Tibial artery (tissue), 4 donors: Measurements from ENCODE around the gene BMPR1B.

ENCODE experiments used
- DNase-seq, 2 donors: peaks; one replicate each; pipeline ENCODE4 v3.0.0-alpha.2; 2019
- H3K27ac ChIP-seq, 2 donors: fragments of 200-600 bp; sonication (generic) in 1 of 2; 1 replicate in 1 of 2; 2 replicates in 1 of 2; pipeline ENCODE4 v1.5.1; 2018 to 2019; ENCODE audit warnings: mild to moderate bottlenecking in 1 of 2
- H3K27me3 ChIP-seq, 2 donors: fragments of 200-600 bp; sonication (generic) in 1 of 2; one replicate each; pipeline versions ENCODE4 v1.5.1 to v1.6.0; 2016 to 2019
- H3K36me3 ChIP-seq, 3 donors: fragments of 200-600 bp; sonication (generic) in 2 of 3; one replicate each; pipeline ENCODE4 v1.5.1; 2016 to 2019; ENCODE audit warnings: mild to moderate bottlenecking in 2 of 3
- H3K4me1 ChIP-seq, 4 donors: fragments of 200-600 bp; sonication (generic) in 2 of 4; 1 replicate in 3 of 4; 2 replicates in 1 of 4; pipeline ENCODE4 v1.5.1; 2016 to 2019
- H3K4me3 ChIP-seq, 2 donors: fragments of 200-600 bp; sonication (generic) in 1 of 2; 1 replicate in 1 of 2; 2 replicates in 1 of 2; pipeline ENCODE4 v1.5.1; 2018 to 2019; ENCODE audit warnings: mild to moderate bottlenecking in 2 of 2
- H3K9me3 ChIP-seq, 3 donors: fragments of 200-600 bp; sonication (generic) in 1 of 3; one replicate each; pipeline ENCODE4 v1.5.1; 2016 to 2019
- CTCF ChIP-seq, 2 experiments: fragments of 200-600 bp in 1 of 2; fragments of 450-650 bp in 1 of 2; IDR thresholded peaks; one replicate each; pipeline ENCODE4 v1.5.1; 2017 to 2019; ENCODE audit warnings: antibody characterized with exemption in 2 of 2, mild to moderate bottlenecking in 1 of 2, moderate library complexity in 1 of 2
- intact Hi-C: fragments of 100-400 bp; cut with DNase I; formaldehyde crosslinking; loops from one replicate; pipeline ENCODE4 v1.15.0; 2023; ENCODE audit warnings: low total_unique reads

The BMPR1B gene

DNA sequence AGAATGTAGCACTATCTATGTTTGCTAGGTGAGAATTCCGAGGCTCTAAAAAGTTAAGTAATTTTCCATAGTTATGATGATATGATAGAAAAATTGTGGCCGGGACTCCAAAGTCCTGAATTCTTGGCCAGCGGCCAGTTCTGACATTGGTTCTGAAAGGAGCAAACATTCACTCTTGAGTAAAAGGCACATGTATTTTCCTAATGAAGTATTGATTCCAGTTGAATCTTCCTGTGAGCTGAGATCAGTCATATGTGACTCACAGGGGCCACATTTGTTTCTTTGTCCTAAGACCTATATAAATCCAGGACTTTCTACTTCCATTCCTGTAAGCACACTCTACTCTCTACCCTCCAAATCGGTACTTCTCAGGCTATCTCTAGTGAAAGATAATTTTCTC, 349.9 kb downstream of the BMPR1B start:
- no peak for DNase-seq
- H3K36me3 ChIP-seq = no peaks in the 10 kb centered on the region
- no peak overlapping the region for H3K4me3 ChIP-seq

DNA sequence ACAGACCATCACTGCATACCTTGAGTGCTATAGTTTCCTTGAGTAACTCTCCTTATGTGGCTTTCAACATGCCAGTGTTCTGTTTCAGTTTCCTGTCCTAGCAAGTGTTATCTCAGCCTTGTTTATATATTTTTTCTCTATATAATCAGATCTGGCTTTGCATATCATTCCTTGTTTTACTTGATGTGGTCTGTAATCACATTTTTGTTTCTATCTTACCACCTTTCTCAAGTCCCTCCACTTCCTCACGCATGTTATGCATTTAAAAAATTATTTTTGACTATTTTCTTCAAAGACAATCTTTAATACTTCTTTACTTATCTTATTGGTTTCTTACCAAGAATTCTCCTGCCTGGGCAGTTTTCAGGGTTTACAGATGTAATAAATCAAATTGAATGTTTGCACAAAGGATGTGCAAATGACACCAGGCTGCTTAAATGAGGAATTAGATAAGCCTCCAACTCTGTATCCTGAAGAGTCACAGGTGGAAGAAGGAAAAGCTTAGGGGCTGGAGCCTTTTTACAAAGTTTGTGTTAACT, 351.2 kb downstream of the BMPR1B start:
- H3K27ac ChIP-seq = no peak overlapping the region
- no peak for DNase-seq
- H3K4me1 ChIP-seq = peaks cover 0 to 4% (median 0%) of the 10 kb centered on the region in 4 donors
- no peaks in the 10 kb centered on the region for H3K36me3 ChIP-seq
- TF ChIP-seq CTCF (IDR thresholded peaks at IDR 0.05) = no peak
- H3K4me3 ChIP-seq = no peak overlapping the region
- no peaks in the 10 kb centered on the region for H3K27me3 ChIP-seq
- H3K9me3 ChIP-seq = no peaks in the 10 kb centered on the region
- intact Hi-C loops = no loop called here

More for the DNA sequence above, 349.9 kb downstream of the BMPR1B start:
- TF ChIP-seq CTCF (IDR thresholded peaks at IDR 0.05) = no peak
- Histone ChIP-seq H3K9me3 (no peaks in the 10 kb centered on the region), H3K27ac (no peak overlapping the region), H3K4me1 (peaks cover 0 to 4% (median 0%) of the 10 kb centered on the region in 4 donors), H3K27me3 (no peaks in the 10 kb centered on the region)
- intact Hi-C loops = no loop called here

DNA sequence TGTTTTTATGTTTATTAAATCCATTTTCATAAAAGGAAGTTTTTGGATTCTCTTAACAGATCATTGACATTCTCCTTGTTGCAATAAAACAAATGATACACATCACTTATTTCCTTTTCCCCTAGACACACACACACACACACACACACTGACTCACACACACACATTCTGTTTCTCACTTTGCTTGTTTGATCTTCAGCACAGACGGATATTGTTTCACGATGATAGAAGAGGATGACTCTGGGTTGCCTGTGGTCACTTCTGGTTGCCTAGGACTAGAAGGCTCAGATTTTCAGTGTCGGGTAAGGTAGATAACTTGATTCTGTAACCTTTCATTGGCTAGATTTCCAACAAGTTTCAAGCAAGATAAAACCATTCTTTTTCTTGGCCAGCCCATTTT, 356.8 kb downstream of the BMPR1B start:
- no peaks in the 10 kb centered on the region for H3K27me3 ChIP-seq
- intact Hi-C loops = no loop called here
- no peaks in the 10 kb centered on the region for H3K4me1 ChIP-seq
- no peak overlapping the region for H3K4me3 ChIP-seq
- TF ChIP-seq CTCF (IDR thresholded peaks at IDR 0.05) = no peak
- no peak for DNase-seq
- no peaks in the 10 kb centered on the region for H3K9me3 ChIP-seq
- no peaks in the 10 kb centered on the region for H3K36me3 ChIP-seq
- H3K27ac ChIP-seq = no peak overlapping the region

- TF ChIP-seq CTCF (IDR thresholded peaks at IDR 0.05) = no peak
- H3K27ac ChIP-seq = no peak overlapping the region
- intact Hi-C loops = no loop called here
- no peaks in the 10 kb centered on the region for H3K4me1 ChIP-seq
- no peak overlapping the region for H3K4me3 ChIP-seq
- H3K9me3 ChIP-seq = no peaks in the 10 kb centered on the region
- no peaks in the 10 kb centered on the region for H3K36me3 ChIP-seq
- H3K27me3 ChIP-seq = no peaks in the 10 kb centered on the region
- no peak for DNase-seq
Measured at GRCh38 chr4:95118497-95118896, 360.7 kb downstream of the BMPR1B start.

- TF ChIP-seq CTCF (IDR thresholded peaks at IDR 0.05) = no peak
- intact Hi-C loops = loop anchor here (10.0 kb wide), 1 partner anchor 716 kb away; no protein-coding TSS in a partner anchor
Measured at GRCh38 chr4:95120456-95120855, 362.7 kb downstream of the BMPR1B start.

GRCh38 chr4:95122001-95122400, 364.2 kb downstream of the BMPR1B start:
- Histone ChIP-seq H3K36me3 (no peaks in the 10 kb centered on the region), H3K4me1 (no peaks in the 10 kb centered on the region), H3K27me3 (no peaks in the 10 kb centered on the region), H3K4me3 (no peak overlapping the region), H3K27ac (no peak overlapping the region), H3K9me3 (no peaks in the 10 kb centered on the region)
- intact Hi-C loops = loop anchor here (10.0 kb wide), 1 partner anchor 717 kb away; no protein-coding TSS in a partner anchor
- DNase-seq = no peak
- TF ChIP-seq CTCF (IDR thresholded peaks at IDR 0.05) = no peak

More at GRCh38 chr4:95120456-95120855, 362.7 kb downstream of the BMPR1B start:
- Histone ChIP-seq H3K27ac (no peak overlapping the region), H3K4me3 (no peak overlapping the region), H3K4me1 (no peaks in the 10 kb centered on the region), H3K36me3 (no peaks in the 10 kb centered on the region), H3K27me3 (no peaks in the 10 kb centered on the region), H3K9me3 (no peaks in the 10 kb centered on the region)
- no peak for DNase-seq
